Posterior cingulate gyrus (tissue), 11 donors: ENCODE data around the gene TCF7L1.

Experiments
- DNase-seq, 10 donors: peaks; one replicate each; pipeline versions ENCODE4 v3.0.0 to v3.0.0-alpha.2; 2020 to 2021; ENCODE audit warnings: mixed read lengths in 3 of 10
- intact Hi-C: fragments of 100-400 bp; cut with DNase I; formaldehyde crosslinking; loops from one replicate; pipeline ENCODE4 v1.15.1; 2023

TCF7L1 gene

GRCh38 chr2:85266146-85267041, 133.2 kb downstream of the TCF7L1 start:
- intact Hi-C loops = no loop called here
- peak in 7 of 10 donors; percentile 48 to 91 (median 74) for DNase-seq

GRCh38 chr2:85269959-85270358, 136.8 kb downstream of the TCF7L1 start:
- DNase-seq = no peak

GRCh38 chr2:85272357-85272756, 139.2 kb downstream of the TCF7L1 start:
- intact Hi-C loops = no loop called here
- DNase-seq = no peak

More at GRCh38 chr2:85269959-85270358, 136.8 kb downstream of the TCF7L1 start:
- intact Hi-C loops = no loop called here

- peak in 1 of 10 donors; percentile 38 for DNase-seq
- intact Hi-C loops = no loop called here
Observed at GRCh38 chr2:85273738-85274731, 140.8 kb downstream of the TCF7L1 start.

- no peak for DNase-seq
- intact Hi-C loops = no loop called here
Observed at GRCh38 chr2:85275984-85276540, 142.9 kb downstream of the TCF7L1 start.

DNA sequence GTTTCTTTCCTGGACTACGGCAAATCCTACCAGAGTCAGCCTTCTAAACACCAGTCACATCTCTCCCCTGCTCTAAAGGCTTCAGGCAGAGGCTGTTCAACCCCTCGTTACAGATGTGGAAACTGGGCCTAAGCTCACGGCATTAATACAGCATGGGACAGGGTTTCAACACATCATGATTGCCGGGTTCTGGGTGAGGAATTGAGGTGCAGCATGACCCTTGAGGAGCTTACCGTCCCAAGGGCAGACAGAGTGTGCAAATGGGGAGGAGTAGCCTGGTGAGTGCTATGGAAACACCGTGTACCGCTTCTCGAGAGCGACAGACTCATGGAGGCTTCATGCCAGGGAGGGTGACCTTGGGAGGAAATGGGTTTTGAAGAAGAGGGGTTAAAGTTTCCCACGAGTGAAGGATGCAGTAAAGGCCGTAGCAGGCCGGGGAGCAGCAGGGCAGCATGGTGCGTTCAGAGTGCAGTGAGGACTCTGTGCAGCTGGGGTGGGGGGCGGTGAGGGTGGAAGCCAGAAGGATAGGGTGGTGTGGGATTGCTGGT, 143.5 kb downstream of the TCF7L1 start:
- intact Hi-C loops = no loop called here
- DNase-seq = no peak

DNA sequence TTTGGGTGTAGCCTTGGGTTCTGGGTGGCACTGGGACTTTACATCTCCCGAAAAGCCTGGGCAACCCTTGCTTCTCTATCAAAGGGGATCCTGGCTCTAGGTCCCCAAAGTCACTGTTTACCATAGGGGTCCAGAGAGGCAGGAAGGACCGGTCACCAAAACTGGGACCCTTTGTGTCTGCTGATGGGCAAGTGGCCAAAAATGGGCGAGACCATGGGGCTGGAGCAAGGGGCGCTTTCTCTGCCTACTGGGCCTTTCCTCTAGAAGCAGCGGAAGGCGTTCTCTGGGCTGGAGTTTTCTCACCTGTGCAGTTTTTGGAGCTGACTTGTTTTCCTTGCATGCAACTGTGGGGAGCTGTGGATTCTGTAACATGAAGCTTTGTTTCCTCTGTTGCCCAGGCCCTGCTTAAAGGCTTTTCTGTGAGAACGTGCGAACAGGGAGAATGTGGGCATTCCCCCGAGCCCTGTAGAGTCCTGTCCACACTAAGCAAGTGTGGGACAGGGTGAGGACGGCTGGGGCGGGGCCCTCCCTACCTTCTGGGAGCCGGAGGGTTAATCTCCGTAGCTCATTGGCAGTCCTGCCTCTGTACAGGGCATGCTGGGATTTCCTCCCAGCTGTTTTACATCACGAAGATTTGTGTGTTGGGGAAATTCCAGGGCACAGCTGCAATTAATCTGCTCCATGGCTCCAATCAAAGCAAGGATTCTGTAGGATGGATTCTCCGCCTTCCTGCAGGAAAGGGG, 144.4 kb downstream of the TCF7L1 start:
- intact Hi-C loops = no loop called here
- no peak for DNase-seq

- DNase-seq = no peak
- intact Hi-C loops = no loop called here
Observed at GRCh38 chr2:85278361-85278760, 145.2 kb downstream of the TCF7L1 start.

DNA sequence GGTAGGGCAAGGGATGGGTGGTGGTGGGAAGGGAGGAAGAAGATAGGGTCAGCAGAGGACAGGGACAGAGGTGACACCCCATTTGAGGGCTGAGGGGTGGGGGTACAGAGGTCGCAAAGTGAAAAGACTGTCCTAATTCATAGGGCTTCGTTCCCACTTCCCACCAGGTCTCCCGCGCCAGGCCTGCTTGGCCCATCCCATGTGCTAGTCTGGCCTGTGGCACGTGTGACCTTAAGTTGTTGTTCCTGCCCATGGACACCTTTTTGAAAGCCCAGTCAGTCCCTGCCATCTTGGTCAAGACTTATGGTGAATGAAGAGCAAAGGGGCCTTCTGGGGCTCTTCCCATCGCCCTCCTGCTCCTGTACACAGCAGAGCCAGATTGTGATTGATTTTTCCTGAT, 148.4 kb downstream of the TCF7L1 start:
- intact Hi-C loops = no loop called here
- no peak for DNase-seq

DNA sequence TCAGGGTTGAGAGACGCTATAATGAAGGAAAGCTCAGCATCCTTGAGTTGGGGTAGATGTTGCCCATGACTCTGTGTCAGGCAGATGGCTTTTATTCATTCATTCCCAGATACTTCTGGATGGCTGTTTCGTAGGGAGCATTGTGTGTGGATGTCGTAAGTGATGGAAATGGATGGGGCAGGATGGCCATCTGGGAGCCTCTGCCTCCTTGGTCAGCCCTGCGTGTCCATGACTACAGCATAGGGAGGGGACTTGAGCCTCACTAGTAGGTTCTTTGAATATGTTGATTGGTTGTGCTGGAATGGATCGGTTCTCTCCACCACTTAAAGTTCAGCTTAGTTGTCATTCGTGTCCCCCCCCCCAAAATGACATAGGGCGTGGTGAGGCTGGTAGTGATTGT, 149.7 kb downstream of the TCF7L1 start:
- intact Hi-C loops = no loop called here
- no peak for DNase-seq

DNA sequence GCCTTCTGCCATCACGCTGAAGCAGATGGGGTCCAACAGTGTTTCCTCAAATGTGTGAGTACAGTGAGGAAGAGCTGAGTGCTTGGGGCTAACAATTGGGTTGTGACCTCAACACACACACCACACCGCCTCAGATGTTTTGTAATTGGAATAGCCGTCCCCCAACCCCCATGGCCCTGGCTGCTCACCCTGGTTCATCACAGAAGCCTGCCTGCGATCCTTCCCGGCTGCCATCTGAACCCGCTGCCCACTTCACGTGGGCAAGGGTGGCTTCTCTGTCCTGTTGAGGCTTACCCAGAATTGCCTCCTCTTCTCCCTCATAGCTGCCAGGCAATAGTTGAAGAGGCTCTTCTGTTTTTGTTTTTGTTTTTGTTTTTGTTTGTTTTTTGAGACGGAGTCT, 150.4 kb downstream of the TCF7L1 start:
- DNase-seq = no peak
- intact Hi-C loops = loop anchor here (2.0 kb wide), 1 partner anchor 151 kb away; the partner anchor contains the start of gene TCF7L1

DNA sequence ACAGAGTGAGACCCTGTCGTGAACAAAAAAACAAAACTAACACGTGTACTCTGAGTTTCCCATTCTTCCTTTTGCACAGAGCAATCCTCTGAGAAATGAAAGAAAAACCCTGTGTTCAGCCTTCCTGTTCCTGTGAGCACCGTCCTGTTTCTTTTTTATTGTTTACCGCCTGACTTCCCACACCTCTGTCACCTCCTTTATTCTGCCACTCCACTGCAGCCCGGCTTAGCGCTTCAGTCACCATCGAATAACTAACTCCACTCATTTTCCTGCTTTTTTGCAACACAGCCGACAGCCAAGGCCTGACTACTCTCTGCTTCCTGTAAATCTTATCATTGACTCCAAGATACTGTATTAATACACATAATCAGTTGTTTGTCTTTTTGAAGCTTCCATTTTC, 153.7 kb downstream of the TCF7L1 start:
- intact Hi-C loops = no loop called here
- no peak for DNase-seq

DNA sequence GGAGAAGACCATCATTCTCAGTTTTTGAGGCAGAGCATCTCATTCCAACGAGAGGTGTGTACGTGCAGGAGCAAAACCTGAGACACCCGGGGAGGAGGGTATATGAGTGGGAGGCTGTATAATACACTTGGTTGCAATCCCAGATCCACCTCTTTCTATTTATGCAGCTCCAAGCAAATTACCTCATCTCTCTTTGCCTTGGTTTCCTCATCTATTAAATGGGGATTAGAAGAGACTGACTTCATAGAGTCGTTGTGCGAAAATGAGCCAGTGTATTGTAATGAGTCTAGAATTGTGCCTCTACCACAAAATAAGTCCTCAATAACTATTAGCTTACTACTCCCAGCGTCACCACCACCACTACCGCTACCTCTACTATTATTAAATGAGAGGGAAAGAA, 154.5 kb downstream of the TCF7L1 start:
- DNase-seq = no peak
- intact Hi-C loops = no loop called here

- intact Hi-C loops = no loop called here
- no peak for DNase-seq
Observed at GRCh38 chr2:85288244-85288725, 155.1 kb downstream of the TCF7L1 start.

DNA sequence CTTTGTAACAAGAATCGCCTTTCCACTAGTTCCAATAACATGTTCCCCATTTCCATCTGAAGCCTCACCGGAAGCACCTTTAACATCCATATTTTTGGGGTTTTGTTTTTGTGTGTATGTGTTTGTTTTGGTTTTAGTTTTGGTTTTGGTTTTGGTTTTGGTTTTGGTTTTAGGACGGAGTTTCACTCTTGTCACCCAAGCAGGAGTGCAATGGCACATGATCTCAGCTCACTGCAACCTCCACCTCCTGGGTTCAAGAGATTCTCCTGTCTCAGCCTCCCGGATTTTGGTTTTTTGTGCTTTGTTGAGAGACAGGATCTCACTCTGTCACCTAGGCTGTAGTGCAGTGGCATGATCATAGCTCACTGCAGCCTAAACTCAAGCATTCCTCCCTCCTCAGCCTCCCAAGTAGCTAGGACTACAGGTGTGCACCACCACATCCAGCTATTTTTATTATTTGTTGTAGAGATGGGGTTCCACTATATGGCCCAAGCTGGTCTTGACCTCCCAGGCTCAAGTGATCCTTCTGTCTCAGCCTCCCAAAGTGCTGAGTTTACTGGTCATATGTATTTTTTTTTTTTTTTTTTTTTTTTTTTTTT, 158.3 kb downstream of the TCF7L1 start:
- intact Hi-C loops = no loop called here
- no peak for DNase-seq

GRCh38 chr2:85302121-85302520, 168.9 kb downstream of the TCF7L1 start:
- peak in 2 of 10 donors; percentile 32 to 35 for DNase-seq
- intact Hi-C loops = no loop called here

DNA sequence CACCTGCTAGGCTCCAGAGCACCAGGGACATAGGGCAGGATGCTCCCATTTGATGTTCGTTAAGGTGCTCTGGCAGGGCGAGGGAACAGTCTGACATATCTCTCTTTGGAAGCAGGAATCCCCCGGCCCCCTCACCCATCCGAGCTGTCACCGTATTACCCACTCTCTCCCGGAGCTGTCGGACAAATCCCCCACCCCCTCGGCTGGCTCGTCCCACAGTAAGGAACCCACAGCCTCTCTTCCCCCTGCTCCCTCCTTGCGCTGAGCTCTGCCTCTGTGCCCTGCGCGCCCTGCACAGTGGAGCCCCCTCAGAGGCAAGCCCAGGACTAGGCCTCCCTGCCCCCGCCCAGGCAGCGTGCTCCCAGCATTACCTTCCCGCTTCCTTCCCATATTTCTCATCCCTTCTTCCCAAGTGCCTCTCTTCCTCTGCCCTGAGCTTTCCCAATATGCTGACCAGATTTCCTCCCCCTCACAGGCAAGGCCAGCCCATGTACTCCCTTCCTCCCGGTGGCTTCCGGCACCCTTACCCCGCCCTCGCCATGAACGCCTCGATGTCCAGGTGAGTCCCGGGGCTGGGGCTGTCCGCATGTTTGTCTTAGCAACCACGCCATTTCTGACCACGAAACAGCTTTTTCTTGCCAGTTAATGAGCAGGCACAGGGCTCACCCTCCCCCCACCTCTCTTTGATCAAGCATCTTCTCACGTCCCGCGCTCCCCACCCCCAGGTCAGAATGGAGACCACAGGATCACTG, 170.8 kb downstream of the TCF7L1 start:
- intact Hi-C loops = no loop called here
- DNase-seq = no peak

DNA sequence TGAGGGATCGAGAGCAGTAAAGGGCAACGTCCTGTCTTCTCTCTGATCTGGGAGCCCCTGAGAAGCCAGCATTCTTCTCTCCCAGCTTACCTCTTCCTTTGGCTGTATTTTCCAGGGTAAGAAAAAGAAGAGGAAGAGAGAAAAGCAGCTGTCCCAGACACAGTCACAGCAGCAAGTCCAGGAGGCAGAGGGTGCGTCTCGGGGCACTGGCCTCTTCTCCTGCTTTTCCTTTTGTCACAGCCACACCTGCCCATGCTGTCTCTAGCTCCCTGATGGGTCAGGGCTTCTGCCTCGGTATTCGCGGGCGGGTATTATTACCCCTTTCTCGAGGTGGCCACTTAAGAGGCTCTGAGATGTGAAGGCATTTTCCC, 174.3 kb downstream of the TCF7L1 start:
- intact Hi-C loops = no loop called here

GRCh38 chr2:85308201-85308600, 175.0 kb downstream of the TCF7L1 start:
- DNase-seq = no peak
- intact Hi-C loops = no loop called here

More for the DNA sequence above, 174.3 kb downstream of the TCF7L1 start:
- no peak for DNase-seq
